ENCODE measurements around the gene ALOX12. TPM values are rescaled to one million over a fixed set of nuclear protein-coding genes. Genes with fewer than 3 reads are reported as not detected.

ALOX12 gene
- total RNA-seq, 4 donors from 2014 or later, result not detected

- TF ChIP-seq, protein P1, sequence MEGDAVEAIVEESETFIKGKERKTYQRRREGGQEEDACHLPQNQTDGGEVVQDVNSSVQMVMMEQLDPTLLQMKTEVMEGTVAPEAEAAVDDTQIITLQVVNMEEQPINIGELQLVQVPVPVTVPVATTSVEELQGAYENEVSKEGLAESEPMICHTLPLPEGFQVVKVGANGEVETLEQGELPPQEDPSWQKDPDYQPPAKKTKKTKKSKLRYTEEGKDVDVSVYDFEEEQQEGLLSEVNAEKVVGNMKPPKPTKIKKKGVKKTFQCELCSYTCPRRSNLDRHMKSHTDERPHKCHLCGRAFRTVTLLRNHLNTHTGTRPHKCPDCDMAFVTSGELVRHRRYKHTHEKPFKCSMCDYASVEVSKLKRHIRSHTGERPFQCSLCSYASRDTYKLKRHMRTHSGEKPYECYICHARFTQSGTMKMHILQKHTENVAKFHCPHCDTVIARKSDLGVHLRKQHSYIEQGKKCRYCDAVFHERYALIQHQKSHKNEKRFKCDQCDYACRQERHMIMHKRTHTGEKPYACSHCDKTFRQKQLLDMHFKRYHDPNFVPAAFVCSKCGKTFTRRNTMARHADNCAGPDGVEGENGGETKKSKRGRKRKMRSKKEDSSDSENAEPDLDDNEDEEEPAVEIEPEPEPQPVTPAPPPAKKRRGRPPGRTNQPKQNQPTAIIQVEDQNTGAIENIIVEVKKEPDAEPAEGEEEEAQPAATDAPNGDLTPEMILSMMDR (IDR thresholded peaks at IDR 0.05; ENCODE audit: low read depth), result no peak
These were observed 24.1 kb downstream of the ALOX12 start for GRCh38 chr17:7019839-7020519.

GRCh38 chr17:7020894-7021664 lies 25.2 kb downstream of the ALOX12 start:
- TF ChIP-seq, protein P1 (IDR thresholded peaks at IDR 0.05; ENCODE audit: low read depth), result no peak

GRCh38 chr17:7021993-7022778 lies 26.3 kb downstream of the ALOX12 start:
- TF ChIP-seq, protein P1 (IDR thresholded peaks at IDR 0.05; ENCODE audit: low read depth), result no peak

- TF ChIP-seq, protein P1 (IDR thresholded peaks at IDR 0.05; ENCODE audit: low read depth), result no peak
These were observed 27.1 kb downstream of the ALOX12 start, which contains the start of gene BCL6B for GRCh38 chr17:7022781-7023571. BCL6B (plus strand) TSS chr17:7023050; CDS start chr17:7023672, 622 bp downstream.

GRCh38 chr17:7023576-7024401 lies 27.9 kb downstream of the ALOX12 start:
- TF ChIP-seq, protein P1 (IDR thresholded peaks at IDR 0.05; ENCODE audit: low read depth), result no peak

GRCh38 chr17:7024402-7024785 lies 28.5 kb downstream of the ALOX12 start:
- TF ChIP-seq, protein P1 (IDR thresholded peaks at IDR 0.05; ENCODE audit: low read depth), result no peak
